IPS-18c (cell line): ENCODE results near the gene KCNK7.
A peak's percentile ranks its signal among the peaks of the same experiment; 100 is the strongest.

ENCODE experiments used
- H3K4me3 ChIP-seq: 2 replicates; pipeline ENCODE4 v1.7.0; 2013; ENCODE audit warnings: low read depth, mild to moderate bottlenecking, low read length, moderate library complexity; ENCODE audit not compliant: insufficient read depth
- H3K9me3 ChIP-seq: one replicate; pipeline ENCODE4 v1.6.1; 2013; ENCODE audit warnings: mild to moderate bottlenecking, low read length, moderate library complexity; ENCODE audit not compliant: control insufficient read depth, insufficient read depth

The KCNK7 gene

GRCh38 chr11:65633390-65634108, 37.9 kb upstream of the KCNK7 start:
- Histone ChIP-seq H3K9me3 (no peaks in the 10 kb centered on the region), H3K4me3 (no peak overlapping the region)

GRCh38 chr11:65630215-65630614, 34.6 kb upstream of the KCNK7 start:
- Histone ChIP-seq H3K4me3 (no peak overlapping the region), H3K9me3 (no peaks in the 10 kb centered on the region)

- no peaks in the 10 kb centered on the region for H3K9me3 ChIP-seq
- no peak overlapping the region for H3K4me3 ChIP-seq
These were observed 34.0 kb upstream of the KCNK7 start for GRCh38 chr11:65629579-65629978.

- no peak overlapping the region for H3K4me3 ChIP-seq
- H3K9me3 ChIP-seq = no peaks in the 10 kb centered on the region
These were observed 31.6 kb upstream of the KCNK7 start for GRCh38 chr11:65627202-65627601.

GRCh38 chr11:65625628-65626342, 30.2 kb upstream of the KCNK7 start:
- H3K9me3 ChIP-seq = no peaks in the 10 kb centered on the region
- H3K4me3 ChIP-seq = no peak overlapping the region

GRCh38 chr11:65624931-65625627, 29.5 kb upstream of the KCNK7 start:
- Histone ChIP-seq H3K4me3 (no peak overlapping the region), H3K9me3 (no peaks in the 10 kb centered on the region)

- Histone ChIP-seq H3K9me3 (no peaks in the 10 kb centered on the region), H3K4me3 (no peak overlapping the region)
These were observed 28.4 kb upstream of the KCNK7 start for GRCh38 chr11:65623852-65624616.

- Histone ChIP-seq H3K4me3 (no peak overlapping the region), H3K9me3 (no peaks in the 10 kb centered on the region)
These were observed 27.6 kb upstream of the KCNK7 start for GRCh38 chr11:65623177-65623576.

- no peak overlapping the region for H3K4me3 ChIP-seq
These were observed 26.4 kb upstream of the KCNK7 start for GRCh38 chr11:65622011-65622410.

GRCh38 chr11:65621460-65621859, 25.9 kb upstream of the KCNK7 start:
- Histone ChIP-seq H3K4me3 (no peak overlapping the region), H3K9me3 (no peaks in the 10 kb centered on the region)

More at GRCh38 chr11:65622011-65622410, 26.4 kb upstream of the KCNK7 start:
- H3K9me3 ChIP-seq = no peaks in the 10 kb centered on the region

GRCh38 chr11:65620666-65621065, 25.1 kb upstream of the KCNK7 start:
- H3K4me3 ChIP-seq = no peak overlapping the region

GRCh38 chr11:65619281-65619928, 23.8 kb upstream of the KCNK7 start:
- Histone ChIP-seq H3K9me3 (peaks cover 3% of the 10 kb centered on the region), H3K4me3 (no peak overlapping the region)

More at GRCh38 chr11:65620666-65621065, 25.1 kb upstream of the KCNK7 start:
- peaks cover 3% of the 10 kb centered on the region for H3K9me3 ChIP-seq

- Histone ChIP-seq H3K9me3 (peaks cover 3% of the 10 kb centered on the region), H3K4me3 (no peak overlapping the region)
These were observed 23.2 kb upstream of the KCNK7 start for GRCh38 chr11:65618763-65619162.

GRCh38 chr11:65617990-65618751, 22.6 kb upstream of the KCNK7 start:
- peaks cover 3% of the 10 kb centered on the region for H3K9me3 ChIP-seq
- no peak overlapping the region for H3K4me3 ChIP-seq

- Histone ChIP-seq H3K9me3 (peaks cover 3% of the 10 kb centered on the region), H3K4me3 (no peak overlapping the region)
These were observed 21.7 kb upstream of the KCNK7 start for GRCh38 chr11:65617136-65617850.

- H3K4me3 ChIP-seq = peak overlapping the region; percentile 89
- H3K9me3 ChIP-seq = peaks cover 3% of the 10 kb centered on the region
These were observed 21.0 kb upstream of the KCNK7 start for GRCh38 chr11:65616575-65617001.
